Naive B cell (primary cell): ENCODE results near the gene COL1A1. TPM values are rescaled to one million over a fixed set of nuclear protein-coding genes. Genes with fewer than 3 reads are reported as not detected.
A peak's percentile ranks its signal among the peaks of the same experiment; 100 is the strongest.

Experiments used
- ATAC-seq, 2 donors: fragments of 150-1000 bp; cut with Tn5 transposase; 2 replicates each; pipeline ENCODE4 v1.10.0; 2021; ENCODE audit warnings: low read depth in 2 of 2, mild to moderate bottlenecking in 2 of 2, moderate library complexity in 2 of 2
- DNase-seq: peaks from one replicate; pipeline ENCODE4 v3.0.0; 2022
- H3K27ac Mint-ChIP-seq, 6 donors: one replicate each; pipeline ENCODE4 v1.8.0; 2020 to 2022; ENCODE audit warnings: mild to moderate bottlenecking in 6 of 6, mixed read lengths in 6 of 6, moderate library complexity in 5 of 6, inconsistent platforms in 2 of 6
- H3K27me3 Mint-ChIP-seq, 3 donors: one replicate each; pipeline ENCODE4 v1.8.0; 2021 to 2022; ENCODE audit warnings: mixed read lengths in 3 of 3, mild to moderate bottlenecking in 1 of 3
- H3K36me3 Mint-ChIP-seq, 2 donors: one replicate each; pipeline ENCODE4 v1.8.0; 2020 to 2022; ENCODE audit warnings: mixed read lengths in 2 of 2, inconsistent platforms in 1 of 2, mild to moderate bottlenecking in 1 of 2
- H3K4me1 Mint-ChIP-seq, 3 donors: one replicate each; pipeline ENCODE4 v1.8.0; 2020 to 2022; ENCODE audit warnings: mixed read lengths in 3 of 3, inconsistent platforms in 1 of 3, mild to moderate bottlenecking in 1 of 3, moderate library complexity in 1 of 3
- H3K4me3 Mint-ChIP-seq, 8 donors: one replicate each; pipeline ENCODE4 v1.8.0; 2020 to 2022; ENCODE audit warnings: mild to moderate bottlenecking in 8 of 8, mixed read lengths in 8 of 8, moderate library complexity in 8 of 8, inconsistent platforms in 2 of 8
- H3K9me3 Mint-ChIP-seq, 7 donors: one replicate each; pipeline ENCODE4 v1.8.0; 2020 to 2022; ENCODE audit warnings: mixed read lengths in 7 of 7, mild to moderate bottlenecking in 5 of 7, inconsistent platforms in 2 of 7, moderate library complexity in 1 of 7
- polyA plus RNA-seq, 6 donors: library from polyadenylated mRNA; unstranded; fragments of 300-500 nt; fragmentation: Illumina TruSeq; gene quantifications; one replicate each; pipeline ENCODE4 v1.2.3, GENCODE V29; 2021; ENCODE audit warnings: low read depth in 6 of 6

The COL1A1 gene
- polyA plus RNA-seq, 6 donors from 2014 or later = 0.23 to 0.80 TPM; not detected in 4

DNA sequence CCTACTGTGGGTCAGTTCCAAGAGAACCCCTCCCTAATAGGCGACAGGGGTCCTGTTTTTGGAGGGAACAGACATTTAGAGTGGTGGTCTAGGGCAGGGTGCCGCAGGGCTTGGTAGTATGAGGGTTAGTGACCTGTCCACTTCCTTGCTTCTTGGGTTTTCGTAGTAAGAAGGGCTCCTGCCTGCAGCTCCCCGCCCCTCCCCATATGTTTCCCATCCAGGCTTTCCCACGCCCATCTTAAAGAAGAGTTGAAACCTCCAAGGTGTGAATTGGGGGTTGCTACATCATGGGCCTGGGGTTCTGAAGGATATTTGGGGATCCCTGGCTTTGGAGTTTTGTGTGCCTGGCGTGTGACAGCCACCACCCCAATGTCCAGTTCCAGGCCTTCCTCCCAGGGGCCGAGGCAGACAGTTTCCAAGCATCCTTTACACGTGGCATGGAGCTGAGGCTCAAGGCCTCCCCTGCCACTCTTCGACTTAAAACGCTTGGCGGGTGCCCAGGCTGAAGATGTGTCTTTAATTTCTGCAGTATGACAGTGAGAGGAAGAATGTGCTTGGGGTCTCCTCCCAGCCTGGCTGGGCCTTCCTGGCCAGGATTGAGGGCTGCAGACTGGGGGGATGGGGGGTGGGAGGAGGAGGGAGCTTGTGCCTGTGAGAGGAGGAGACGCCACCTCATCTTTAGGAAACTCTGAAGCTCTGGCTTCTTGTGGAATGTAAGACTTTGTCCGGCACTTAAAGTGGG lies 2.3 kb upstream of the COL1A1 start:
- H3K4me3 Mint-ChIP-seq = no peak overlapping the region
- peaks cover 17 to 32% (median 28%) of the 10 kb centered on the region in 3 donors for H3K4me1 Mint-ChIP-seq
- peaks cover 0 to 2% (median 0%) of the 10 kb centered on the region in 7 donors for H3K9me3 Mint-ChIP-seq
- ATAC-seq (no peak), DNase-seq (no peak)
- H3K27me3 Mint-ChIP-seq = peaks cover 52 to 85% (median 73%) of the 10 kb centered on the region in 3 donors
- H3K27ac Mint-ChIP-seq = no peak overlapping the region
- H3K36me3 Mint-ChIP-seq = no peaks in the 10 kb centered on the region

DNA sequence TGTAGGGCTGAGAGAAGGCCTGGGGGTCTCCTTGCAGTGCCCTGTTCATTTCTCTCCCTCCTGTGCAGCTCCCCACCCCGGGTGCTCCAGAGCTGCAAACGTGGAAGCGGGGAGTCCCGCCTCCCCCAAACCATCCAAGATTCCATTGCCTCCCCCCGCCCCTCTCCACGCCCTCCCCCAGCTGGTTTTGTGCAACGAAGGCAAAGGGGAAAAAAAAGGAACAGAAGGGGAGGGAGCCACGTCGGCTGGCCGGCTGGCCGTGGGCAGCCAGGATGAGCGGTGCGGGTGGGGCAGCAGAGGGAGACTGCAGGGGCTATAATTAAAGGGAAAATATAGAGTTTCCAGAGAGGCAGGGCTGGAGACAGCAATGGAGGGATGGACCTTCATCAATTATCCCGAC lies 1.7 kb upstream of the COL1A1 start:
- Mint-ChIP-seq H3K27ac (peak overlapping the region in 1 of 6 donors; percentile 37), H3K36me3 (no peaks in the 10 kb centered on the region), H3K4me1 (peaks cover 23 to 32% (median 30%) of the 10 kb centered on the region in 3 donors), H3K9me3 (peaks cover 0 to 2% (median 0%) of the 10 kb centered on the region in 7 donors), H3K4me3 (peak overlapping the region in 1 of 8 donors; percentile 1), H3K27me3 (peaks cover 51 to 83% (median 73%) of the 10 kb centered on the region in 3 donors)
- ATAC-seq (no peak), DNase-seq (no peak)

DNA sequence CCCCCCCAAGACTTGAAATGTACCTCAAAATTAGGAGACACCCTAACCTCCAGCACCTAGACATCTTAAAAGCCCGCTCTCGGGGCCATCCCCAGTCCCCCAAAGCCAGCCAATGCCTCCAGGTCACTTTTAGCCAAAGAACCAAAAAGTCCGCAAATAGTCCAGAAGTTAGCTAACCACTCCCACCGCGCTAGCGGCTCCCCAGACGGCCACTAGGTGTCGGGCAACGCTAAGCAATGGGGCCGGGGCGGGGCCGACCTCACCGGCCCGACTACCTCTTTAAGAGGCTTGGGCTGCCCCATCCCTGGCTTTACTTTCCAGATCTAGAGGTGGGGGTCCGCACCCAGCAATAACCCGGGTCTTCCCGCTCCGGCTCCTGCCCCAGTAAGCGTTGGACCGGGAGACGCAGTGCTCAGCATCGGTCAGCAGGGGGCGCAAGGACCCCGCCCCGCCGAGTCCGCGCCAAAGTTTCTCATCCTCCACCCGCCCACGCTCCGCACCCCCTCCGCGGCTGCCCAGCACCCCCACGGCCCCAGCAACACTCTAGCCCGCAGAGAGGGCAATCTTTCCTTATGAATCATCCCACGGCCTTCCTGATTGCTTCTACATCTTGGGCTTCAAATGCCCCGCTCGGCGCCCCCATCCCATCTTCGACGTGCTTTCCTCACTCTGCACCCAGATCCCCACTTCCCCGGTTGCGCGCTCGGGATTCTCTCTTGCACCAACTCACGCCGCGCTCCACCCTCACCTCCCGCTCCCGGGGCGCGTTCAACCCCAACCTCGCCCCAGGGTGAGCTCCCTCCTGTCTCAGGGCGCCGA lies 765 bp downstream of the COL1A1 start:
- ATAC-seq (peak; percentile 57 to 69), DNase-seq (peak; percentile 81)
- Mint-ChIP-seq H3K4me1 (peaks cover 19 to 22% (median 19%) of the 10 kb centered on the region in 3 donors), H3K4me3 (peak overlapping the region; percentile 74 to 91 (median 83)), H3K27ac (peak overlapping the region; percentile 86 to 97 (median 94)), H3K36me3 (no peaks in the 10 kb centered on the region), H3K27me3 (peaks cover 35 to 64% (median 58%) of the 10 kb centered on the region in 3 donors), H3K9me3 (peaks cover 0 to 2% (median 0%) of the 10 kb centered on the region in 7 donors)

DNA sequence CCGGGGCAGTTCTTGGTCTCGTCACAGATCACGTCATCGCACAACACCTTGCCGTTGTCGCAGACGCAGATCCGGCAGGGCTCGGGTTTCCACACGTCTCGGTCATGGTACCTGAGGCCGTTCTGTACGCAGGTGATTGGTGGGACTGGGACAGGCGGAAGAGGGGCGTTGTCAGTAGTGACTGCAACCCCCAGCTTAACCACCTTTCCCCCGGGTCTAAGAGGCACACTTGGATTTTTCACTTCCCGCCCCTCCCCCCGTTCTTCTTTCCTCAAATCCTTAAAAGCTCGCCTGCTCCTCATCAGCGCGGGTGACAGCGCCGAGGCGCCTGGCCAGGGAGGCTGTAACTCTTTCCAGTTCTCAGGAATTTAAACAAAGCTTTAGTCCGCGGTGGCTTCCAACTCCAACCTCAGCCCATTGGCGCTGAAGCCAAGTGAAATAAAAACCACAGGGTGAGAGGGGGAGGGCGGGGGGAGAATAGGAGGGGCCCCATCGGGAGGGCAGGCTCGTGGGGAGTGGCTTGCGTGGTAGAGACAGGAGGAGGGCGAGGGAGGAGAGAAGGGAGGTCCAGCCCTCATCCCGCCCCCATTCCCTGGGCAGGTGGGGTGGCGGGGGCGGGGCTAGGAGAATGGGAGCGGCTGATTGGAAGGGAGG lies 1.5 kb downstream of the COL1A1 start:
- Mint-ChIP-seq H3K36me3 (no peaks in the 10 kb centered on the region), H3K27ac (peak overlapping the region; percentile 86 to 97 (median 94)), H3K4me1 (peaks cover 19 to 22% (median 19%) of the 10 kb centered on the region in 3 donors), H3K27me3 (peaks cover 28 to 57% (median 51%) of the 10 kb centered on the region in 3 donors), H3K4me3 (peak overlapping the region; percentile 74 to 91 (median 83)), H3K9me3 (no peaks in the 10 kb centered on the region)
- ATAC-seq (peak; percentile 78 to 85), DNase-seq (peak; percentile 76)

- H3K27me3 Mint-ChIP-seq = peaks cover 28 to 51% (median 45%) of the 10 kb centered on the region in 3 donors
These were observed 2.1 kb downstream of the COL1A1 start for GRCh38 chr17:50199211-50199802.

DNA sequence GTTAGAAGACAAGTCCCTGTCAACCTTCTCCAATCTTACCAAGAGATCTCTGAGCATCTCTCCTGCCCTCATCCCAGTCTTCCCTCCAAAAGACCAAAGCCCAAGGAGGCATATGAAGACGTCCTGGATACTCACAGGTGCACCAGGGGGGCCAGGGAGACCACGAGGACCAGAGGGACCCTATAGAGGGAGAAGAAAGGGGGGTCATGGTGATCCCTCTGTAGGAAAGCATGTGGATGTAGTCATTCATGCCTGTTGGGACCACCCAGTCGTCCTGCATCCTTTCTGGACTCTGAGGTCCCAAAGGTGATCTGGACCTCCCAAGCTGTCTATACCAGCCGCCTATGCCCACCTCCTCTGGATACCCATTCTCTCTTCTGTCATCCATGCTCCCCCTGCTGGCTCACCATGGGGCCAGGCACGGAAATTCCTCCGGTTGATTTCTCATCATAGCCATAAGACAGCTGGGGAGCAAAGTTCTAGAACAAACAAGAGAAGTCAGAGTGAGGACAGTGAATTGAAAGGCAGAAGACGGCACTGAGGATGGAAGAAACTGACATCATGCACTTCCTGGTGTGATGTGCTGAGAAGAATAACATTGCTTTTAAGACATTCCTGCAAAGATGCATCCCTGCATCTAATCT lies 3.3 kb downstream of the COL1A1 start:
- Mint-ChIP-seq H3K4me3 (peak overlapping the region in 3 of 8 donors; percentile 19 to 82 (median 73)), H3K4me1 (peaks cover 21 to 28% (median 26%) of the 10 kb centered on the region in 3 donors), H3K9me3 (no peaks in the 10 kb centered on the region), H3K27me3 (peaks cover 28 to 43% (median 41%) of the 10 kb centered on the region in 3 donors), H3K36me3 (no peaks in the 10 kb centered on the region), H3K27ac (peak overlapping the region in 4 of 6 donors; percentile 80 to 95 (median 92))
- ATAC-seq (peak in 1 of 2 donors; percentile 6), DNase-seq (peak; percentile 49)

More at GRCh38 chr17:50199211-50199802, 2.1 kb downstream of the COL1A1 start:
- peak overlapping the region; percentile 14 to 97 (median 86) for H3K27ac Mint-ChIP-seq
- no peaks in the 10 kb centered on the region for H3K36me3 Mint-ChIP-seq
- H3K4me3 Mint-ChIP-seq = peak overlapping the region in 4 of 8 donors; percentile 66 to 82 (median 76)
- DNase-seq (no peak), ATAC-seq (no peak)
- no peaks in the 10 kb centered on the region for H3K9me3 Mint-ChIP-seq
- peaks cover 19 to 22% (median 19%) of the 10 kb centered on the region in 3 donors for H3K4me1 Mint-ChIP-seq

DNA sequence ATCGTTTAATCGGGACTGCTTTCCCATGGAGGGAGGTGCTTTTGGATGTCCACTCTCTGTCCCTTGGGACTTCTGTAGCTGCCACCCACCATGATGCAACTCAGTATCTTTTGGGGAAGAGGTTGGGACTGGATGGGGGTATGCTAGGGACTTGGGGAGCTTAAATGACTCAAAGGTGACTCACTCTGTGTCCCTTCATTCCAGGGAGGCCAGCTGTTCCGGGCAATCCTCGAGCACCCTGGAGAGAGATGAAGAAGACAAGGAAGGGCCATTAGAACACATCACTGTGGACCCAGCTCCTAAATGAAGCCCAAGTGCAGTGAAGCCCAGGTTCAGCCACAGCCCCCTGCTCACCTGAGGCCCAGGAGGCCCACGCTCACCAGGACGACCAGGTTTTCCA lies 4.6 kb downstream of the COL1A1 start:
- DNase-seq (no peak), ATAC-seq (no peak)
- Mint-ChIP-seq H3K36me3 (no peaks in the 10 kb centered on the region), H3K4me3 (no peak overlapping the region), H3K27ac (peak overlapping the region in 1 of 6 donors; percentile 80), H3K4me1 (peaks cover 30 to 37% (median 37%) of the 10 kb centered on the region in 3 donors), H3K27me3 (peaks cover 17 to 30% (median 27%) of the 10 kb centered on the region in 3 donors), H3K9me3 (no peaks in the 10 kb centered on the region)

DNA sequence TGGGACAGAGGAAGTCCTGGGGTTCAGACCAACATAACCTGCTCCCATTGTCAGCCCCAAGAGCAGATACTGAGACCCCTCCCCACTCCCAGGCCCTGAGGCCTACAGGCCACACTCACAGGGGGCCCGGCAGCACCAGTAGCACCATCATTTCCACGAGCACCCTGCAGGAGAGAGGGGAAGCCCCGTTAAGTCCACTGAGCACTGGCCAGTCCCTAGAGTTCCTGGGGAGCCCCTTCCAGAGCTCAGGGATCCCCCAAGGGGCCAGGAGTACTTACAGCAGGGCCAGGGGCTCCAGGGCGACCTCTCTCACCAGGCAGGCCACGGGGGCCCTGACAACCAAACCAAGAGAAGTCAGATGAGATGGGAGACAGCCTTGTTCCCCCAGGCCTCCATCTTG lies 5.4 kb downstream of the COL1A1 start:
- no peaks in the 10 kb centered on the region for H3K9me3 Mint-ChIP-seq
- H3K4me1 Mint-ChIP-seq = peaks cover 26 to 36% (median 35%) of the 10 kb centered on the region in 3 donors
- no peak for ATAC-seq
- no peak for DNase-seq
- peak overlapping the region in 1 of 8 donors; percentile 37 for H3K4me3 Mint-ChIP-seq
- peaks cover 12 to 22% (median 19%) of the 10 kb centered on the region in 3 donors for H3K27me3 Mint-ChIP-seq
- peak overlapping the region in 4 of 6 donors; percentile 14 to 96 (median 76) for H3K27ac Mint-ChIP-seq
- no peaks in the 10 kb centered on the region for H3K36me3 Mint-ChIP-seq

DNA sequence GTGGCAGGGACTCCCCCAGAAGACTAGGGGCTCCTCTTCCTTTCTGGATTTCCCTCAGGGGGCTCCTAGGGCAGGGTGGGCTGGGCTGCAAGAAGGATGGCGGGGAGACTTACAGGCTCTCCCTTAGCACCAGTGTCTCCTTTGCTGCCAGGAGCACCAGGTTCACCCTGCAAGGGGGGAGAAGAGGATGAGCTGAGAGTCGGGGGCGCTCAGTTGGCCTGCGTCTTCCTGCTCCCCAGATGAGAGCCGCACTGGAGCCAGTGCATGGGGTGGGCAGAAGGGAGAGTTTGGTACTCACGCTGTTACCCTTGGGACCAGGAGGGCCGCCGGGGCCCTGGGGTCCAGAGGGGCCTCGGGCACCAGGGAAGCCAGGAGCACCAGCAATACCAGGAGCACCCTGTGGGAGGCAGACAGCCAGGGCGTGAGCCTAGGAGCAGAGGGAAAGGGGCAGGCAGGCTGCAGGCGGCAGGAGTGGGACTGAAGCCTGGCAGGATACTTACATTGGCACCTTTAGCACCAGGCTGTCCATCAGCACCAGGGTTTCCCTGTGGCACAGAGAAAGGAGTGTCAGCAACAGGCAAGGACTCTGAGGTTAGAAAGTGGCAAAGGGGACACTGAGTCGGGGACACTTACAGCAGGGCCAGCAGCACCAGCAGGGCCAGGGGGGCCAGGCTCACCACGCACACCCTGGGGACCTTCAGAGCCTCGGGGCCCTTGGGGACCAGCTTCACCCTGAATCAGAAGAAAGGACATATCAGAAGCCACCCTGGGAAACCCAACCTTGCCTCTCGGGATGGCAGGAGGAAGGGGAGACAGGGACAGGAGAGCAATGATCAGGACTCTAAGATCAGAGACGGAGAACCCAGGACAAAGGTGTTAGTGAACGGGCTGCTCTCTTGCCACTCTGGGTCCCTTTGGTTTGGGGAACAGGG lies 6.2 kb downstream of the COL1A1 start:
- no peaks in the 10 kb centered on the region for H3K36me3 Mint-ChIP-seq
- peak overlapping the region in 1 of 8 donors; percentile 37 for H3K4me3 Mint-ChIP-seq
- peak overlapping the region in 4 of 6 donors; percentile 56 to 96 (median 70) for H3K27ac Mint-ChIP-seq
- no peaks in the 10 kb centered on the region for H3K9me3 Mint-ChIP-seq
- H3K27me3 Mint-ChIP-seq = peaks cover 6 to 17% (median 13%) of the 10 kb centered on the region in 3 donors
- no peak for ATAC-seq
- DNase-seq = no peak
- peaks cover 23 to 28% (median 27%) of the 10 kb centered on the region in 3 donors for H3K4me1 Mint-ChIP-seq

GRCh38 chr17:50194140-50194933 lies 7.1 kb downstream of the COL1A1 start:
- Mint-ChIP-seq H3K27me3 (peaks cover 6 to 17% (median 13%) of the 10 kb centered on the region in 3 donors), H3K27ac (peak overlapping the region in 2 of 6 donors; percentile 14 to 78), H3K4me1 (peaks cover 18 to 23% (median 22%) of the 10 kb centered on the region in 3 donors)

More at GRCh38 chr17:50194140-50194933, 7.1 kb downstream of the COL1A1 start:
- Mint-ChIP-seq H3K9me3 (no peaks in the 10 kb centered on the region), H3K36me3 (no peaks in the 10 kb centered on the region), H3K4me3 (no peak overlapping the region)
- ATAC-seq (no peak), DNase-seq (no peak)
